ENCODE measurements around the gene FGF19.

FGF19 gene

GRCh38 chr11:69665669-69666068 lies 38.2 kb downstream of the FGF19 start:
- DNase-seq (ENCODE audit: low read depth): no peak
- no peak overlapping the region for H3K4me3 ChIP-seq (ENCODE audit: low read length)
- no peak for TF ChIP-seq CTCF (conservative IDR thresholded peaks at IDR 0.05; ENCODE audit: low read depth, low read length)

GRCh38 chr11:69664901-69665300 lies 38.9 kb downstream of the FGF19 start:
- no peak overlapping the region for H3K4me3 ChIP-seq (ENCODE audit: low read length)
- no peak for TF ChIP-seq CTCF (conservative IDR thresholded peaks at IDR 0.05; ENCODE audit: low read depth, low read length)
- no peak for DNase-seq (ENCODE audit: low read depth)

- no peak for DNase-seq (ENCODE audit: low read depth)
- no peak overlapping the region for H3K4me3 ChIP-seq (ENCODE audit: low read length)
- TF ChIP-seq CTCF (conservative IDR thresholded peaks at IDR 0.05; ENCODE audit: low read depth, low read length): no peak
Observed at GRCh38 chr11:69664103-69664775, 39.6 kb downstream of the FGF19 start.

- no peak for TF ChIP-seq CTCF (conservative IDR thresholded peaks at IDR 0.05; ENCODE audit: low read depth, low read length)
- H3K4me3 ChIP-seq (ENCODE audit: low read length): no peak overlapping the region
- DNase-seq (ENCODE audit: low read depth): no peak
Observed at GRCh38 chr11:69663326-69663725, 40.5 kb downstream of the FGF19 start.

GRCh38 chr11:69662806-69663205 lies 41.0 kb downstream of the FGF19 start:
- H3K4me3 ChIP-seq (ENCODE audit: low read length): no peak overlapping the region
- TF ChIP-seq CTCF (conservative IDR thresholded peaks at IDR 0.05; ENCODE audit: low read depth, low read length): no peak
- DNase-seq (ENCODE audit: low read depth): no peak

- no peak overlapping the region for H3K4me3 ChIP-seq (ENCODE audit: low read length)
- no peak for DNase-seq (ENCODE audit: low read depth)
- peak; percentile 65 for TF ChIP-seq CTCF (conservative IDR thresholded peaks at IDR 0.05; ENCODE audit: low read depth, low read length)
Observed at GRCh38 chr11:69662021-69662698, 41.7 kb downstream of the FGF19 start.

GRCh38 chr11:69661413-69661715 lies 42.5 kb downstream of the FGF19 start:
- TF ChIP-seq CTCF (conservative IDR thresholded peaks at IDR 0.05; ENCODE audit: low read depth, low read length): no peak
- H3K4me3 ChIP-seq (ENCODE audit: low read length): no peak overlapping the region
- no peak for DNase-seq (ENCODE audit: low read depth)

Data from retinal pigment epithelial cell (primary cell).